Left ventricle myocardium superior (tissue), 1 donor: ENCODE measurements around the gene TTLL3. TPM values are rescaled to one million over a fixed set of nuclear protein-coding genes. Genes with fewer than 3 reads are reported as not detected.

Experiments
- ATAC-seq: fragments of 200-7000 bp; cut with Tn5 transposase; one replicate; pipeline ENCODE4 v1.9.1; 2020; ENCODE audit warnings: mild to moderate bottlenecking, moderate library complexity
- DNase-seq: peaks from one replicate; pipeline ENCODE4 v3.0.0-alpha.2; 2020
- intact Hi-C: fragments of 100-400 bp; cut with micrococcal nuclease; formaldehyde crosslinking; loops from one replicate; pipeline ENCODE4 v1.11.0; 2022
- total RNA-seq: library from RNA; stranded (reverse); fragmentation: NEBNext Ultra II Directional; extraction: Animal tissue kit (Norgen Biotek cat#: 25700); gene quantifications from one replicate; pipeline ENCODE4 v1.2.1, GENCODE V29; 2021
- donor health status: DM: no; HTN: yes; CAD: no; lungs with severe emphysema.

Gene TTLL3
- total RNA-seq, 1 donor from 2014 or later, result 11.0 TPM

- ATAC-seq (no peak), DNase-seq (no peak)
- intact Hi-C loops, result no loop called here
Measured at GRCh38 chr3:9800529-9800928, 9.5 kb upstream of the TTLL3 start.

GRCh38 chr3:9803494-9803893 lies 6.6 kb upstream of the TTLL3 start:
- no peak for DNase-seq
- intact Hi-C loops, result no loop called here
- peak; percentile 34 for ATAC-seq

- intact Hi-C loops, result no loop called here
- DNase-seq, result no peak
- ATAC-seq, result no peak
Measured at GRCh38 chr3:9804996-9805395, 5.1 kb upstream of the TTLL3 start.

- DNase-seq (no peak), ATAC-seq (no peak)
- intact Hi-C loops, result no loop called here
Measured at GRCh38 chr3:9806137-9806536, 3.9 kb upstream of the TTLL3 start.

- DNase-seq (no peak), ATAC-seq (no peak)
- intact Hi-C loops, result no loop called here
Measured at GRCh38 chr3:9806688-9807589, 3.1 kb upstream of the TTLL3 start.

- intact Hi-C loops, result no loop called here
- DNase-seq (no peak), ATAC-seq (no peak)
Measured at GRCh38 chr3:9807981-9808344, 2.1 kb upstream of the TTLL3 start.

GRCh38 chr3:9808345-9809037 lies 1.6 kb upstream of the TTLL3 start:
- no peak for DNase-seq
- intact Hi-C loops, result no loop called here
- no peak for ATAC-seq

GRCh38 chr3:9809239-9809614 lies 835 bp upstream of the TTLL3 start:
- no peak for DNase-seq
- intact Hi-C loops, result no loop called here
- ATAC-seq, result no peak

GRCh38 chr3:9810433-9810770 lies 340 bp downstream of the TTLL3 start:
- ATAC-seq, result no peak
- intact Hi-C loops, result no loop called here

GRCh38 chr3:9810846-9811245 lies 784 bp downstream of the TTLL3 start:
- no peak for DNase-seq
- intact Hi-C loops, result no loop called here
- ATAC-seq, result peak; percentile 7

More at GRCh38 chr3:9810433-9810770, 340 bp downstream of the TTLL3 start:
- no peak for DNase-seq

GRCh38 chr3:9812870-9813483 lies 2.9 kb downstream of the TTLL3 start:
- intact Hi-C loops, result no loop called here
- ATAC-seq (no peak), DNase-seq (no peak)

GRCh38 chr3:9815986-9816385 lies 5.9 kb downstream of the TTLL3 start:
- ATAC-seq (no peak), DNase-seq (no peak)
- intact Hi-C loops, result no loop called here

GRCh38 chr3:9817436-9817835 lies 7.4 kb downstream of the TTLL3 start:
- no peak for ATAC-seq
- no peak for DNase-seq
- intact Hi-C loops, result no loop called here

- no peak for ATAC-seq
- intact Hi-C loops, result no loop called here
- no peak for DNase-seq
Measured at GRCh38 chr3:9818666-9819335, 8.7 kb downstream of the TTLL3 start.

- no peak for DNase-seq
- intact Hi-C loops, result no loop called here
- ATAC-seq, result no peak
Measured at GRCh38 chr3:9820543-9820942, 10.5 kb downstream of the TTLL3 start.

- DNase-seq (no peak), ATAC-seq (no peak)
- intact Hi-C loops, result no loop called here
Measured at GRCh38 chr3:9820946-9821345, 10.9 kb downstream of the TTLL3 start.

- no peak for ATAC-seq
- DNase-seq, result peak; percentile 13
- intact Hi-C loops, result no loop called here
Measured at GRCh38 chr3:9825451-9826040, 15.5 kb downstream of the TTLL3 start.

- intact Hi-C loops, result no loop called here
- peak; percentile 13 for DNase-seq
- ATAC-seq, result no peak
Measured at GRCh38 chr3:9826815-9827573, 16.9 kb downstream of the TTLL3 start.
